Activated T-helper 1 cell treated with anti-CD3 and anti-CD28 coated beads, Interleukin-2, amount 50 U/mL, for 16 hours (primary cell): ENCODE data around the gene FAM117A.
"Not testable (repeated sequence)": the region's sequence is repeated elsewhere in the genome, so short reads cannot be mapped to it uniquely, and the experiment has no call there.

Experiments used
- DNase-seq, 2 donors: peaks; one replicate each; pipeline ENCODE4 v3.0.0-alpha.2; 2020; ENCODE audit warnings: low read depth in 1 of 2, low spot score in 1 of 2

FAM117A gene

DNA sequence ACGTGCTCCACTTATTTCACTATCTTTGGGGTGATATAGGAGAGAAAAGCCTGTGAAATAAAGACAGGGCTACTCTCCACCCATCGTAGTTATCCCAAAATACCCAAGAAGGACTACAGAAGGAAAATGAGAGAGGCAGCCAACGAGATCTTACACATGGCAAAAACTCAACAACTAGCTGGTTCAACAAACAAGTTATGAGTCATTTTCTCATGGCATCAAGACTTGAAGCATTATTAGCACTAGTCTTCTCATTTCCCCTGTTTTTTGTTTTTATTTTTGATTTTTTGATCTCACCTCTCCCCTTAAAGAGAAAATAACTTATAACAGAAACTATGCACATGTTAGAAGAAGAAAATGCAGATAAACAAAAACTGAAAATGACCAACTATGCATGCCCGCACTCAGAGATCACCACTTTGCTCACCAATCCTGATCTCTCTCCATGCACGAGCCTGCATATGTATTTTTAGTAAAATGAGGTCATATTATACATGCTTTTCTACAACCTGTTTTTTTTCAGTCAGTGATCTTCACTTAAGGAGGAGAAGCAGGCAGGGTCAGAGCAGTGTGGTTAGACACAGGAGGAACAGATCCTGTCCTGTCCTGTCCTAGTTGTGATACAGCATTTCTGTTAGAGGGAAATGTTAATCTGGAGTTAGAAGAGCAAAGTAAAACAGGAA is 22.8 kb downstream of the FAM117A start:
- no peak for DNase-seq

GRCh38 chr17:49739641-49740271 is 24.2 kb downstream of the FAM117A start:
- peak; percentile 83 to 95 for DNase-seq

- no peak for DNase-seq
Measured at GRCh38 chr17:49738456-49739163, 25.3 kb downstream of the FAM117A start.

DNA sequence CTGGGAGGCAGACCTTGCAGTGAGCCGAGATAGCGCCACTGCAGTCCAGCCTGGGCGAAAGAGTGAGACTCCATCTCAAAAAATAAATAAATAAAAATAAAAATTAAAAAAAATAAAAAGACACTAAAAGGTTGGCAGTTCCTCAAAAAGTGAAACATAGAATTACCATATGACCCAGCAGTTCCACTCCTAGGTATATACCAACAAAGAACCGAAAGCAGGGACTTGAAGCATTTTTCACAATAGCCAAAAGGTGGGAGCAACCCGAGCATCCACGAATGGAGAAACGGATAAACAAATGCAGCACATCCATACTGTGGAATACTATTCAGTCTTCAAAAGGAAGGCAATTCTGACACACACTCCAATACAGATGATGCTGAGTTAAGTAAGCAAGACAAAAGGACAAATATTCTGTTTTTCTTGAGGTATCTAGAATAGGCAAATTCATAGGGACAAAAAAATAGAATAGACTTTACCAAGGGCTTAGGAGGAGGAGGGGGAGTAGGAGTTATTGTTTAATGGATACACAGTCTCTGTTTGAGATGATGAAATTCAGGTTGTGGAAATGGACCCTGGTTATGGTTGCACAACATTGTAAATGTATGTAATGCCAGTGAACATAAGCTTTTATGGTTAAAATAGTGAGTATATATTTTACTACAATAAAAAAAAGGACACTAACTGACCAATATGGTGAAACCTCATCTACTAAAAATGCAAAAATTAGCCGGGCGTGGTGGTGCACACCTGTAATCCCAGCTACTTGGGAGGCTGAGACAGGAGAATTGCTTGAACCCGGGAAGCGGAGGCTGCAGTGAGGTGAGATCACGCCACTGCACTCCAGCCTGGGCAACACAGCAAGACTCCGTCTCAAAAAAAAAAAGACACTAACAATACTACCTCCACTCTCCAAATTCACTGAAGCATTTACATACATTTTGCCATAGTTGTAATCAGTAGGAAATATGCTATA is 29.1 kb downstream of the FAM117A start:
- no peak for DNase-seq

GRCh38 chr17:49731435-49731831 is 32.5 kb downstream of the FAM117A start:
- no peak for DNase-seq

- DNase-seq = no peak
Measured at GRCh38 chr17:49730785-49731434, 33.0 kb downstream of the FAM117A start.

- DNase-seq = no peak
Measured at GRCh38 chr17:49730078-49730784, 33.7 kb downstream of the FAM117A start.

DNA sequence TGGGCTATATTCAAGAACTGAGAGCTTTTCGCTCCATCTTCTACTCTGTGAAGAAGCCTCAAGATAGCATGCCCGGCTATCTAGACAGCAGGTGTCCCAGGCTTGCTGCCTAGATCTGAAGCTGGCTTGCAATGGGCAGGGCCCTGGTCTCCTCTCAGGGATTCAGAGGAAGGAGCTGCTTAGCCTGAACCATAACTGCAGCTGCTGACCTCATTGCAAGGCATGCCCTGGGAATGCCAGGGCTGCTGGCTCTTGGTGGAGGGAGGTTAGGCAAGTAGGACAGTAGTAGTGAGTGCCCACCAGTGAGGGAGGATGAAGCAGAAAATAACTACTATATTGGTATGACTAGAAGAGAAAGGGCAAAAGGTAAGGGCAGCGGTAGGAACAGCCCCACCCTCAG is 34.9 kb downstream of the FAM117A start:
- no peak for DNase-seq

- DNase-seq = no peak
Measured at GRCh38 chr17:49728425-49728824, 35.5 kb downstream of the FAM117A start.

DNA sequence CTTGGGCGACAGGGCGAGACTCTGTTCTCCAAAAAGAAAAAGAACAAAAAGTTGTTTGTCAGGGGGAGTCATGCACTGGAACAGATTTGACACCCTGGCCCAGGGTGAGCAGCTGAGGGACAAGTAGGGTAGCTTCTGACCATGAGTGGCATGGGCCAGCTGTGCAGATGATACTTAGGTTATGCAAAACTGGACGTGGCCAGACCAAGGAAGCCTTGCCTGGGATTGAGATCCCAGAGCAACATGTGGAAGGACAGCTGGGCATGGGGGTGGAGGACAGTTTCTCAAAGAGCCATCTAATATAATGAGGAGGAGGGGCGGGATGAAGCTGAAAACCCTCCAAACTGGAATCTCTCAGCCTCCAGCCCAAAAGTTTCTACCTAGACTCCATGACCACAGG is 36.6 kb downstream of the FAM117A start:
- DNase-seq = no peak

- DNase-seq = no peak
Measured at GRCh38 chr17:49725452-49726130, 38.3 kb downstream of the FAM117A start.

DNA sequence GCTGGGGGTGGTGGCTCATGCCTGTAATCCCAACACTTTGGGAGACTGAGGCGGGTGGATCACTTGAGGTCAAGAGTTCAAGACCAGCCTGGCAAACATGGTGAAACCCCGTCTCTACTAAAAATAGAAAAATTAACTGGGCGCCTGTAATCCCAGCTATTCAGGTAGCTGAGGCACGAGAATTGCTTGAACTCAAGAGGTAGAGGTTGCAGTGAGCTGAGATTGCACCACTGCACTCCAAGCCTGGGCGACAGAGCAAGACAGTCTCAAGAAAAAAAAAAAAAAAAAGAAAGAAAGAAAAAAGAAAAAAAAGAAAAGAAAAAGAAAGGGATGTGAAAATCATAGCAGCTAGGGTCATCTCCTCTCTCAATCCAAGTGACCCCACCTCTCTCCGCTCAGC is 39.4 kb downstream of the FAM117A start:
- DNase-seq = not testable (repeated sequence)

- no peak for DNase-seq
Measured at GRCh38 chr17:49723423-49723822, 40.5 kb downstream of the FAM117A start.

GRCh38 chr17:49722066-49722465 is 41.9 kb downstream of the FAM117A start:
- no peak for DNase-seq

DNA sequence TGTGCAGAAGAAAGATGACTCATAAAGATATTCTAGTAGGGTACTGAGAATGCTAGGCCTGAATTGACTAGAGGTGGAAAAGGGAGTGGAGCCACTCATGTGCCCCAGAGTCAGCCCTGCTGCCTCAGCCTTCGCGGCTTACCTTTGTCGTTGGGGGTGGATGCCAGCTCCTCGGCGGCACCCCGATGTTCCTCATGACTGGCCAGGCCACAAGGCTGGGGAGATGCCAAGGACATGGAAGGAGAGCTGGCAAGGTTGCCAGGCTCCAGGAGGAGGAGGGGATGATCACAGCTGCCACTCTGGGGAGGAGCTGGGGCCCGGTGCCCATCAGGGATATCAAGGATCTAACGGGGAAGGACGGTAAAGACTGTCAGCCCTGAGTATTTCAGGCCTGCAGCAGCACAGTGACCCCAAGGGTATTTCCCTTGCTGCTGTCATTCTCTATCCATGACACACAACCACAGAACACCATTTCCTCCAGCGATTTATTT is 46.5 kb downstream of the FAM117A start:
- DNase-seq = no peak

DNA sequence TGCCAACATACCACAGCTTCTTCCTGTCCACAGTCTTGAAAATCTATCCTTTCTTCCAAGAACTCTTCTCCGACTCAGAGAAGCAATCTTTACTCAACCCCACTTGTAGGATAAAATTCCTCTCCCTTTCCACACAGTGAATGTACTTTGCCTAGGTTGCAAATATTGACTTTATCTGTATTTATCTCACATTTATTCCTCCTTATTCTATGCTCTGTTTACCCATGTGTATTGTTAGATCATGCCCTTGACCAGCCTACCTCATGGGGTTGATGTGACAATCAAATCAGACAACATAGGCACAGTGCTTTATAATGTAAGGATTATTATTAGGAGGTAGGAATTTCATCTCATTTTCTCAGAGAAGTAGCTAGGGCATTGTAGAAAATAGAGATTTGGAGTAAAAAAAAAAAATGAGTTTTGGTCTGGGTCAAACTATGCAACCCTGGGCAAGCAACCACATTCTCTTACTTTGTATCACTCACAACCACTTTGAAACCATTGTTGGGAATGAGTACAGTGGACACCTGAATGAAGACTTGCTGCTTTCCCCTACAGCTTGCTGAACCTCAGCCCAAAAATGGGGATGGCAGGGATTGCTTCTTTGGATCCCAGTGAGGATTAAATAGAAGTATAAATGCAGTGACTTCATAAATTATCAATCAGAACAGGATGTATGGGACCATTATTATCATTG is 47.1 kb downstream of the FAM117A start:
- DNase-seq = no peak

DNA sequence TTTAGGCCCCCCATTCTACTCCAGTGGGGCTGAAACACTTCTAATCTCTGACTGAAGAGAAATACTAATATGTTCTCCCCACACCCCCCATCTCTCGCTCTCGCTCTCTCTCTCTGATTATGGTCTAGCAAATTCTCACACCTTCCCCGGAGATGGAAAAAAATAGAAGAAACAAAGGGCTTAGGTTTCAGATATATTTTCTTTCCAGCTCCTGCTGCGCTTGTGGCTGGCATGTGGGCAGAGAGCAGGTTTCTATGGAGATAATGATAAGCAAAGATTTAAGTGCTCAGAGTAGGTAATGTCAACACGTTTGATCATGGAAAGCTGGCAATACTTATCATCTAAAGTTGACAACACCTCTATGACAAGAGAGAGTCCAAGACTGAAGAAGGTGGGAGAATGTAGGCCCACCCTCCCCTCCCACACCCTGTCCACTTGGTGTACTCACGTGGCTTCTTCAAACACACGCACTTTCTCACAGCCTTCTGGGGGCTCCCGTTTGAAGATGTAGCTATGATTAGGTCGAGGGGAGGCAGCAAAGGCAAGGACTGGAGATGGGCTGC is 48.1 kb downstream of the FAM117A start:
- DNase-seq = no peak

DNA sequence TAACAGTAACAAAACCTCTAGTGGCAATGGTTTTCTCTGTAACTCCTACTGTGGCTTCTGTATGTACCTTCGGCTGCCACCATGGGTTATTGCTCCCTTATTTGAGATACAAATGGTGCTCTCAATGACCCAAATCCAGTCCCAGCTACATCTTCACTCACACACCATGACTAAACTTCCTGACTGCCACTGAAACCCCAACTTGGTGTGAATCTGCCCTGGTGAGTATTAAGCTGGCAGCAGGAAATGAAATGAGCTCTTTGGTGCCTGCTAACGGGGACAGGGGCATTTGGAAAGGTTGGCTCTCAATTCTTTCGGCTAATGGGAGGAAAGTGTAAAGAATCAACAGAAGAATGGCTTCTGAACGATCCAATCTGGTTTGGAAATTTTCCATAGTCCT is 48.7 kb downstream of the FAM117A start:
- DNase-seq = no peak
